IPS DF 6.9 (cell line): ENCODE measurements around the gene ELF2.

ENCODE experiments used
- DNase-seq: peaks from one replicate; pipeline ENCODE4 v3.0.0-alpha.2; 2013; ENCODE audit warnings: low read depth, low spot score
- H3K27ac ChIP-seq: one replicate; pipeline ENCODE4 v1.5.1; 2013; ENCODE audit warnings: low read length, control low read depth
- H3K27me3 ChIP-seq: 2 replicates; pipeline ENCODE4 v1.6.1; 2013; ENCODE audit warnings: mild to moderate bottlenecking, low read length; ENCODE audit not compliant: control insufficient read depth, insufficient read depth
- H3K36me3 ChIP-seq: 2 replicates; pipeline ENCODE4 v1.6.1; 2013; ENCODE audit warnings: low read length; ENCODE audit not compliant: control insufficient read depth, insufficient read depth
- H3K4me1 ChIP-seq: 2 replicates; pipeline ENCODE4 v1.6.1; 2013; ENCODE audit warnings: low read length; ENCODE audit not compliant: control insufficient read depth, insufficient read depth
- H3K4me3 ChIP-seq: 2 replicates; pipeline ENCODE4 v1.5.1; 2013; ENCODE audit warnings: mild to moderate bottlenecking, low read length
- H3K9me3 ChIP-seq: 2 replicates; pipeline ENCODE4 v1.6.1; 2013; ENCODE audit warnings: low read length, inconsistent platforms; ENCODE audit not compliant: control insufficient read depth, insufficient read depth
- WGBS: extraction: QIAGEN DNeasy Blood & Tissue Kit; methylation state at CpG from one replicate; pipeline ENCODE4 v1.1.7; 2013; ENCODE audit warnings: mixed read lengths, missing lambda C conversion rate; ENCODE audit not compliant: insufficient read length, insufficient coverage; 5-methylcytosine and 5-hydroxymethylcytosine counted together

Gene ELF2

DNA sequence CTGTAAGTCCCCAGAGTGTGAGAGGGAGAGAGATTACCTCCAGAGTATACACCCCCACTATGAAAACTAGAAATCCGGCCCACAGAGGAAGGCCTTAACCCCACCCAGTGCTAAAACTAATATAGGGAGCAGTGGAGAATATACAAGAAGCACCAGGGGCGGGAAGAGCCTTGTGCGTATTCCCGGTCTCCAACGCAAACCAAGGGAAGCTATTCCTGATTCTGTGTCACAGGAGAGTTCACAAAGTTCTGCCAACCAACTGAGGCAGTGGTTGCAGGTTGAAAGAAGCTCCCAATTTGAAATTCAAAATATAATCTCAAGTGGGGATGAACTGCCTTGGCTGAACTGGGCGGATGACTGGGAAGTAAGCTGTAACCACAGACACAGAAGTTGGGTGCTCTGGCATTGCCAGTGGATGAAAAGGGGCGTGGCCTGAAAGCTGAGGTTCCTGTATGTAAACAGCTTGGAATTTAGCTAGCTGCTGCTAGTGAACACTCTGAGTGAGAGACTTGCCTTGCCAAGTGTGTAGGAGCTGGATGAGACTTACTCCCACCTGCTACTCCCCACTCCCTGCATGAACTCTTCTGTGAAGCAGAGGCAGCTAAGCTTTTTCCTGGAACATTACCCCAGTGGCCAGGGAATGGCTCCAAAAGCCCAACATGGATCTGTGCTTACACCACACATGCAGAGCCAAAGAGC, 32.7 kb downstream of the ELF2 start:
- no peaks in the 10 kb centered on the region for H3K36me3 ChIP-seq
- no peak overlapping the region for H3K27ac ChIP-seq
- no peak overlapping the region for H3K4me3 ChIP-seq
- H3K9me3 ChIP-seq = no peaks in the 10 kb centered on the region
- no peaks in the 10 kb centered on the region for H3K27me3 ChIP-seq
- DNase-seq = no peak
- H3K4me1 ChIP-seq = peaks cover 10% of the 10 kb centered on the region
- no CpG with 5 or more reads among the region's 7 CpGs for WGBS

DNA sequence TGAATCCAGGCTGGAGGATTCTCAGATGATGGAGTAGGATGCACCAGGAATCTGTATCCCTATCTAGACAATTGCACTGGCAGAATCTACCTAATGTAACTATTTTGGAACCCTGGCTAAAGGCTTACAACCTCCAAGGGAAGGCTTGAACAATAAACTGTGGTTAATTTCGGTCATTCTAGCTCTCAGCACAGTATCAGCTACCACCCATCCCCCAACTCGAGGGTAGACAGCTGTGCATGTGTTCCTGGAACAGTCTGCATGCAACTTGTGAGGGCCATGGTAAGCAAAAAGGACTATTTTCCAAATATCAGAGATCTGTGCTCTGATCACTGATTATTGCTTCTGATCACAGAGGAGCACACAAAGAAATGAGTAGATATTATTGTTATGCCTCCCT, 34.0 kb downstream of the ELF2 start:
- Histone ChIP-seq H3K9me3 (no peaks in the 10 kb centered on the region), H3K4me3 (no peak overlapping the region), H3K27me3 (no peaks in the 10 kb centered on the region), H3K27ac (no peak overlapping the region), H3K36me3 (no peaks in the 10 kb centered on the region), H3K4me1 (peaks cover 10% of the 10 kb centered on the region)
- no peak for DNase-seq
- WGBS = no CpG with 5 or more reads among the region's 2 CpGs

DNA sequence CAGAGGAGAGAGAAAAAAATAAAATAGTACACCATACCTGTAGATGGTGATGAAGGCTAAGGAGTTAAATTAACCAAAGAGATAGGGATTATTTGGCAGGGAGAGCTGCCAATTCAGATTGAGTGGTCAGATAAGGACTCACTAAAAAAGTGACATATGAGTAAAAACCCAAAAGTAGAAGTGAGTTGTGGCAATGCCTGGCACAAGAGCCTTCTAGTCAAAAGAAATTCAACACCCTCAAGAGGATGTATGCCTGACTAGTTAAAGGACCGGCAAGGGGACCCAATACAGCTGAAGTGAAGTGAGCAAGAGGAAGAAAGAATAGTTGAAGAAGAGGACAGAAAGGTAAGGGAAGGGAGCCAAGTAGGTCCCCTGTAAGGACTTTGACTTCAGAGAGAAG, 34.9 kb downstream of the ELF2 start:
- H3K27me3 ChIP-seq = no peaks in the 10 kb centered on the region
- H3K27ac ChIP-seq = no peak overlapping the region
- no peaks in the 10 kb centered on the region for H3K9me3 ChIP-seq
- H3K36me3 ChIP-seq = no peaks in the 10 kb centered on the region
- H3K4me3 ChIP-seq = no peak overlapping the region
- H3K4me1 ChIP-seq = peaks cover 10% of the 10 kb centered on the region
- WGBS = no CpG with 5 or more reads among the region's 1 CpG
- DNase-seq = no peak

DNA sequence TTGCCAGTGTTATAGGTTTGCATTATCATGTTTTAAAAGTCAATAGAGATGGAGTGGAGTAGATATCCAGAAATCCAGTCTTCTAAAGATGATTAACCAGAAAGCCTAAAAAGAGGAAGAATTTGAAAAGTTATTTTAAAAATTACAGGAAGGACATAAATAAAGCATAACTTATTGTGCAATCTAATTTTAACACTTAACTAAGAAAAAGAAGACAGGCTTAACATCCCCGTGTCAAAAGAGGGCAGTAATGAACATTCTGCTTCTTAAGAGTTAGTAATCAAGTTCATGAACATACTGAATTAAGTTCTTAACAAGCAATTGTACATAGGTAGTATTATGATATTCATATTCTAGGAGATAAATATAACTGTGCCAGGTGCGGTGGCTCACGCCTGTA, 39.3 kb downstream of the ELF2 start:
- WGBS = no CpG with 5 or more reads among the region's 3 CpGs
- Histone ChIP-seq H3K9me3 (no peaks in the 10 kb centered on the region), H3K27me3 (no peaks in the 10 kb centered on the region), H3K27ac (no peak overlapping the region), H3K4me1 (no peaks in the 10 kb centered on the region; the same call in 1 of the 2 replicates), H3K36me3 (no peaks in the 10 kb centered on the region), H3K4me3 (no peak overlapping the region)
- DNase-seq = no peak

DNA sequence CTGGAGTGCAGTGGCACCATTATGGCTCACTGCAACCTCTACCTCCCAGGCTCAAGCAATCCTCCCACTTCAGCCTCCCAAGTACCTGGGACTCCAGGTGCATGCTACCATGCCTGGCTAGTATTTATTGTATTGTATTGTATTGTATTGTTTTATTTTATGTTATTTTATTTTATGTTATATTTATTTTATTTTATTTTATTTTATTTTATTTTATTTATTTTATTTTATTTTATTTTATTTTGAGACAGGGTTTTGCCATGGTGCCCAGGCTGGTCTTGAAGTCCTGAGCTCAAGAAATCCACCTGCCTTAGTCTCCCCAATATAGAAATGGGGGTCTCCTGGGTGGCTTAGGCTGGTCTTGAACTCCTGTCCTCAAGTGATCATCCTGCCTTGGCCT, 42.6 kb downstream of the ELF2 start:
- Histone ChIP-seq H3K4me3 (no peak overlapping the region), H3K27me3 (no peaks in the 10 kb centered on the region), H3K36me3 (no peaks in the 10 kb centered on the region), H3K4me1 (no peaks in the 10 kb centered on the region), H3K9me3 (no peaks in the 10 kb centered on the region), H3K27ac (no peak overlapping the region)
- DNase-seq = no peak

DNA sequence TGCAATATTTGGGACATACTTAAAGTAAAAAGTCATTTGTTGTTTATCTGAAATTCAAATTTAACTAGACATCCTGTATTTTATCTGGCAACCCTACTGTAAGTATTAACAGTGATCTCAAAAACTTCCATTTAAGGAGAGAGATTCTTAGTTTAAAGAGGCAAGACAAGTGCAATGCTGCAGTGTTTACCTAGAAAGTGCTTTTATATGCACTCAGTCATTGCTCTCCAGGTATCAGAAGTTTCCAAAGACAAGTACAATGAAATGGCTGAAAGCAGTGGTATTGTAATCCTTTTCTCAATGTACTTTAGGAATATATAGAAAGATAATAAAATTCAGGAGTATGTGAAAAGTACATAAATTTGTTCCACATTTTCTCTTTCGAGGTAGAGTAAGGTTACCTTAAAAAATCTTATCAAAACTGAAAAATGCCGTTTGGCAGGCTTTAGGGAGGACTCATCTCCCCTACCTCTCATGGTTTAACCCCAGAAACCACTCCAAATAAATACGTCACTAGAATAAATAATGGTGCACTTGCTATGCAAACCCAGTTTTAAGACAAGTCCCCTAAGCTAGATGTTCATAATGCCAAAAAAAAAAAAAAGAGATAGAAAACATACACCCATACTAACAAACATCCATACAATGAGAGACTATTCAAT, 45.7 kb downstream of the ELF2 start:
- no peak for DNase-seq
- H3K9me3 ChIP-seq = no peaks in the 10 kb centered on the region
- H3K36me3 ChIP-seq = no peaks in the 10 kb centered on the region
- no peaks in the 10 kb centered on the region for H3K4me1 ChIP-seq
- no peak overlapping the region for H3K4me3 ChIP-seq
- no peaks in the 10 kb centered on the region for H3K27me3 ChIP-seq
- H3K27ac ChIP-seq = no peak overlapping the region
- WGBS = no CpG with 5 or more reads among the region's 3 CpGs

DNA sequence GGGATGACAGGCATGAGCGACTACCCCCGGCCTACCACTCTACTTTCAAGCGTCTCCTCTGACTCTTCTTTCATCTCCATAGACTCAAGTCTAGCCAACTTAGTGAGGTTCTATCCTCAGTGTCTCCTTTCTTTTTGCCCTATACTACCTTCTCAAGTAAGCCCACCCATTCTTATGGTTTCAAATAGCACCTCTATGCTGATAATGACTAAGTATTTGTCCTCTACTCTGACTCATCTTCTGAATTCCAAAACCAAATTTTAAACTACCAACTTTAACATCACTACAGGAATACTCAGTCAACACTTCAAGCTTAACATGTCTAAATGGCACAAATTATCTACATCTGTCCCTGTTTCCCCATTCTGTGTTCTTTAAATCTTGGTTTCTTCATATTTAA, 47.8 kb downstream of the ELF2 start:
- Histone ChIP-seq H3K4me1 (no peaks in the 10 kb centered on the region), H3K27ac (no peak overlapping the region), H3K27me3 (no peaks in the 10 kb centered on the region), H3K4me3 (no peak overlapping the region), H3K36me3 (no peaks in the 10 kb centered on the region), H3K9me3 (no peaks in the 10 kb centered on the region)
- WGBS = no CpG with 5 or more reads among the region's 3 CpGs
- no peak for DNase-seq

DNA sequence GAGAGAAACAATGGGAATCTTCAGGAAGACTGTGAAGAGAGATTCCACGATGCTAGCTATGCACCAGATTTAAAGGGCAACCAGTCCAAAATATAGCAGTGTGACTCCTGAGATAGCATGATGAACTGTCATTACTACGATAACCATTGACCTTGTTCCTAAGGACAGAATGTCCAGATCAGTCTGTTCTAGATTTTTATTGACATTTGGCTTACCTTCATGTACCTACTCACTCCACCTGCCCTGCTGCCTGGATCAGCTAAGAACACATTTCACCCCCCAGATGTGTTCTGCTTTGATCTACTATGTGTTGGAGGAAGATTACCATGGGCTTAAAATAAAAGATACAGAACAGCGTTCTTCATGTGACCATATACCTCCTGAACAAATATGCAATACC, 50.1 kb downstream of the ELF2 start:
- no peak for DNase-seq
- Histone ChIP-seq H3K4me3 (no peak overlapping the region), H3K27ac (no peak overlapping the region), H3K27me3 (no peaks in the 10 kb centered on the region), H3K4me1 (no peaks in the 10 kb centered on the region), H3K36me3 (no peaks in the 10 kb centered on the region), H3K9me3 (no peaks in the 10 kb centered on the region)
- no CpG with 5 or more reads among the region's 3 CpGs for WGBS

DNA sequence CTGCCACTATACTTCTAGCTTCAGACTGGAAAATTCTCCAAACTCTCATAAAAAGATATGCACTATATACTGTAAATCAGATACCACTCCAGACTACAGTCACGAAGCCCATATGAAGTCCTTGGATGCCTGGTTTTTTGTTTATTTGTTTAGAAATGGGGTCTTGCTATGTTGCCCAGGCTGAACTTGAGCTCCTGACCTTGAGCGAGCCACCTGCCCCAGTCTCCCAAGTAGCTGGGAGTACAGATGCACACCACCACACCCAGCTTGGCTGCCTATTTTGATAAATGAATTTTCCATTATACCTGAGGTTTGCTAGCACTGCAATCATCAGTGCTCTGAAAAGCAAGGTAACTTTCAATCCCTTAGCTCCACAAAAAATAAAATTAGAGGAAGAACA, 53.1 kb downstream of the ELF2 start:
- Histone ChIP-seq H3K27me3 (no peaks in the 10 kb centered on the region), H3K4me1 (no peaks in the 10 kb centered on the region), H3K27ac (no peak overlapping the region), H3K4me3 (no peak overlapping the region), H3K36me3 (no peaks in the 10 kb centered on the region), H3K9me3 (no peaks in the 10 kb centered on the region)
- no CpG with 5 or more reads among the region's 2 CpGs for WGBS
- DNase-seq = no peak

DNA sequence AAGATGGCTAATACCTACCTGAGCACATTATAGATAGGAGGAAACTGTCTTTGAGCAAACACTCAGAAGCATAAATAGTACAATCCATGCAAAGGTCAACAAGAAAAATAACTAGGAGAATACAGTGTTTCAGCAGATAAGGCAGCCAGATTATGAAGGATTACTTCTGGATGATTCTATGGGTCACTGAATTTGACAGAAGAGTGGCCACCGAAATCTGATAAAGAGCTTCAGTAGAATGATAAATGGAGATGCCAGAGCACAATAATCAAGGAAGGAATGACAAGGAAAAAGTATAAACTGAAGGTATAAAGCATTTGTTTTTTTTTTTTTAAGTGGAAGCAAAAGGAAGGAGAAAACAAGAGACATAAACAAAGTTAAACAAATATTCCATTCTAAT, 58.7 kb downstream of the ELF2 start:
- H3K4me1 ChIP-seq = no peaks in the 10 kb centered on the region
- no peaks in the 10 kb centered on the region for H3K9me3 ChIP-seq
- H3K36me3 ChIP-seq = no peaks in the 10 kb centered on the region
- H3K27me3 ChIP-seq = no peaks in the 10 kb centered on the region
- H3K27ac ChIP-seq = no peak overlapping the region
- no peak overlapping the region for H3K4me3 ChIP-seq
- DNase-seq = no peak
- no CpG with 5 or more reads among the region's 1 CpG for WGBS

DNA sequence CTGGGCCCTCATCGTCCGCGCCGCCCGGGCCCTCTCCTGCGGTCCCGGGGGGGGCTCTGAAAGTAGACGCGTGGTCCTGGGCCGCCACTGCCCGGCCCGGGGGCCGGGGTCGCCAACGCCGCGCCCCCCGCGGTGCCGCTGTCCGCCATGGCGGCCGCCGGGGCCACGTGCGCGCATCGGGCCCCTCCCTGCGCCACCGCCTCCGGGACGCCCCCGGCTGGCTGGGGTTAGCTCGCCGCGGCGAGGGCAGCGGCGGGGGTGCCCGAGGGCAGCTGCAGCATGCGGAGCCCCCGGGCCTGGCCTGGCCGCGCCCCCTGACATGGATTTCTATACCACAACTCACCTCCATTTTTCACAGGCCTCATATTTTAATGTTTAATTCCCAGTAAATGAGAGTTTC, 61.8 kb downstream of the ELF2 start:
- no peak for DNase-seq
- WGBS = no CpG with 5 or more reads among the region's 44 CpGs
- H3K27ac ChIP-seq = no peak overlapping the region
- no peaks in the 10 kb centered on the region for H3K4me1 ChIP-seq
- H3K4me3 ChIP-seq = no peak overlapping the region
- no peaks in the 10 kb centered on the region for H3K9me3 ChIP-seq
- no peaks in the 10 kb centered on the region for H3K36me3 ChIP-seq
- H3K27me3 ChIP-seq = no peaks in the 10 kb centered on the region
